Neural cell (in vitro differentiated cells): ENCODE measurements around the gene AGBL1. TPM values are rescaled to one million over a fixed set of nuclear protein-coding genes. Genes with fewer than 3 reads are reported as not detected.

Experiments used
- H2AFZ ChIP-seq: fragments of 200-600, 300-800 bp; sonication (generic), shearing (Covaris generic); 2 replicates; pipeline ENCODE4 v1.6.0; 2014; ENCODE audit warnings: low read depth, mild to moderate bottlenecking, antibody characterized with exemption, low read length, moderate library complexity
- H3F3A ChIP-seq: fragments of 200-600 bp; shearing (Covaris generic); 2 replicates; pipeline ENCODE4 v1.6.1; 2016; ENCODE audit warnings: mild to moderate bottlenecking, moderate library complexity, mixed read lengths, antibody characterized with exemption, low read length; ENCODE audit not compliant: insufficient read depth, poor library complexity, severe bottlenecking
- H3K27ac ChIP-seq: fragments of 200-600, 300-800 bp; sonication (generic), shearing (Covaris generic); 2 replicates; pipeline ENCODE4 v1.5.1; 2014; ENCODE audit warnings: mild to moderate bottlenecking, low read length, moderate library complexity
- H3K27me3 ChIP-seq: fragments of 300-800, 200-600 bp; sonication (generic), shearing (Covaris generic); 2 replicates; pipeline ENCODE4 v1.6.0; 2014; ENCODE audit warnings: mild to moderate bottlenecking, low read depth, low read length, moderate library complexity; ENCODE audit not compliant: insufficient read depth
- H3K36me3 ChIP-seq: fragments of 300-800, 200-600 bp; sonication (generic), shearing (Covaris generic); 2 replicates; pipeline ENCODE4 v1.5.1; 2014; ENCODE audit warnings: mild to moderate bottlenecking, antibody characterized with exemption, low read length, moderate library complexity; ENCODE audit not compliant: insufficient read depth
- H3K4me2 ChIP-seq: fragments of 300-800, 200-600 bp; sonication (generic), shearing (Covaris generic); 2 replicates; pipeline ENCODE4 v1.6.0; 2014; ENCODE audit warnings: mild to moderate bottlenecking, low read length
- H3K4me3 ChIP-seq: fragments of 300-800, 200-600 bp; sonication (generic), shearing (Covaris generic); 2 replicates; pipeline ENCODE4 v1.5.1; 2014; ENCODE audit warnings: mild to moderate bottlenecking, low read length, moderate library complexity
- H3K79me2 ChIP-seq: fragments of 200-600 bp; shearing (Covaris generic); replicated peaks from 2 replicates; pipeline ENCODE4 v1.6.0; 2014; ENCODE audit warnings: mild to moderate bottlenecking, low read length, moderate library complexity; ENCODE audit not compliant: insufficient read depth
- H3K9ac ChIP-seq: fragments of 300-800, 200-600 bp; sonication (generic), shearing (Covaris generic); 2 replicates; pipeline ENCODE4 v1.6.1; 2016; ENCODE audit warnings: mild to moderate bottlenecking, low read length, mixed read lengths
- H3K9me2 ChIP-seq: fragments of 200-600 bp; shearing (Covaris generic); 2 replicates; pipeline ENCODE4 v1.6.1; 2016; ENCODE audit warnings: mild to moderate bottlenecking, low read length, mixed read lengths; ENCODE audit not compliant: insufficient read depth
- H3K9me3 ChIP-seq: fragments of 200-600, 300-800 bp; sonication (generic), shearing (Covaris generic); 2 replicates; pipeline ENCODE4 v1.6.1; 2016; ENCODE audit warnings: mild to moderate bottlenecking, mixed run types, low read length, moderate library complexity, mixed read lengths
- H4K20me1 ChIP-seq: fragments of 200-600 bp; shearing (Covaris generic); 2 replicates; pipeline ENCODE4 v1.6.1; 2016; ENCODE audit warnings: mild to moderate bottlenecking, mixed run types; ENCODE audit not compliant: insufficient read depth
- EP300 ChIP-seq: fragments of 450-650 bp; conservative IDR thresholded peaks from 2 replicates; pipeline ENCODE4 v1.6.1; 2014; ENCODE audit warnings: antibody characterized with exemption, mild to moderate bottlenecking, moderate library complexity; ENCODE audit not compliant: poor library complexity, severe bottlenecking
- EZH2 ChIP-seq: fragments of 200-600, 300-800 bp; shearing (Covaris generic), sonication (generic); IDR thresholded peaks from 2 replicates; pipeline ENCODE4 v1.6.1; 2014; ENCODE audit warnings: antibody characterized with exemption, low read length, borderline replicate concordance, mild to moderate bottlenecking; ENCODE audit not compliant: insufficient read depth, poor library complexity, severe bottlenecking
- MXI1 ChIP-seq: fragments of 450-650 bp; conservative IDR thresholded peaks from 2 replicates; pipeline ENCODE4 v1.6.1; 2014; ENCODE audit warnings: antibody characterized with exemption, mild to moderate bottlenecking; ENCODE audit not compliant: poor library complexity, severe bottlenecking
- POLR2AphosphoS5 ChIP-seq: IDR thresholded peaks from 2 replicates; pipeline ENCODE4 v1.6.1; 2012
- RAD21 ChIP-seq: fragments of 450-650 bp; conservative IDR thresholded peaks from 2 replicates; pipeline ENCODE4 v1.6.1; 2014; ENCODE audit warnings: antibody characterized with exemption, mild to moderate bottlenecking, moderate library complexity
- REST ChIP-seq: IDR thresholded peaks from 2 replicates; pipeline ENCODE4 v1.6.1; 2012; ENCODE audit warnings: borderline replicate concordance
- SMC3 ChIP-seq: fragments of 450-650 bp; conservative IDR thresholded peaks from 2 replicates; pipeline ENCODE4 v1.6.1; 2014; ENCODE audit warnings: antibody characterized with exemption, mild to moderate bottlenecking, moderate library complexity; ENCODE audit not compliant: poor library complexity
- TAF1 ChIP-seq: IDR thresholded peaks from 2 replicates; pipeline ENCODE4 v1.6.1; 2012; ENCODE audit warnings: low read depth
- polyA plus RNA-seq: library from polyadenylated mRNA; depleted of rRNA; stranded (reverse); fragments of >200 nt; gene quantifications from 2 replicates; pipeline ENCODE4 v1.2.3, GENCODE V29; 2014
- TF ChIP-seq, protein P1 (sequence below): fragments of 450-650 bp; IDR thresholded peaks from 2 replicates; pipeline ENCODE4 v1.5.1; 2014; ENCODE audit warnings: antibody characterized with exemption, mild to moderate bottlenecking, moderate library complexity; ENCODE audit not compliant: poor library complexity, severe bottlenecking

Gene AGBL1
- polyA plus RNA-seq, 1 donor from 2014 or later: 0.12 TPM

DNA sequence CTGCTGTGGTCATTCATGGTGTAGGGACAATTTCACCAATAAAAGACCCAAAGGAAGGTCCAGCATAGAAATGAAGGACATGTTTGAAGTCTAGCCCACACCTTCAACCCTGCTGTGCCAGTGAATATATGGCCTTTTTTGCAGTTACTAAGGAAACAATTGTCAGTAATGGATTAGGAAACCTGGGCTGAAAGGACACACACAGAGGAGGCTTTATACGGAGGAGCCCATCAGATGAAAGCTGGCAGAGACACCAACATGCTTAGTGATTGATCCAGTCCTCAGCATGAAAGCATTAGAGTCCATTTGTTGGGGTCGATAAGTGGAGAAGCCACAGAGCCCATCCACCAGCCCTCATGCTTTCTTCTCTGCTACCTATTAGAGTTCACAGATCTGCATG lies 584.3 kb downstream of the AGBL1 start:
- H3K27ac ChIP-seq: no peak overlapping the region
- peak; percentile 40 for TF ChIP-seq POLR2AphosphoS5
- TF ChIP-seq REST: no peak

DNA sequence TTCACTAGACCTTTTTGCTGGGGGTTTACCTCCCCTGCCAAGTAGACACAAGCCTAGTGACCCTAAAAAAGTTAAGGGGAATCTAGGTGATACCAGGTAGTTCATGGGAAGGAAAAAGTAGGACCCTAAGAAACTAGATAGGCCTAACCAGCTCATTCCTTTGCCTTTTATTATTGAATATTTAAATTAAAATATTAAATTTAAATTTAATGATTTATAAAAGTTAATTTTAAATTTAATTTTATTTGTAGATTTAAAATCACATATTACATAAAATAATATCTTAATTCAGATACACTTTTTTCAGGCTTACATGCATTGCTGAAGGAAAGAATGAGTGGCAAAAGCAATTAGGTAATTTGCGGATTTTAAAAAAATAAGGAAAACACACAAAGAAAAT lies 584.9 kb downstream of the AGBL1 start:
- Histone ChIP-seq H4K20me1 (no peaks in the 10 kb centered on the region), H2AFZ (no peak overlapping the region), H3K9ac (no peak overlapping the region), H3F3A (no peaks in the 10 kb centered on the region), H3K4me3 (no peak overlapping the region), H3K27ac (no peak overlapping the region), H3K9me3 (no peaks in the 10 kb centered on the region), H3K4me2 (no peak overlapping the region), H3K79me2 (no peaks in the 10 kb centered on the region), H3K27me3 (no peaks in the 10 kb centered on the region), H3K9me2 (no peaks in the 10 kb centered on the region), H3K36me3 (no peaks in the 10 kb centered on the region)
- TF ChIP-seq EP300: no peak
- TF ChIP-seq MXI1: no peak
- TF ChIP-seq POLR2AphosphoS5: no peak
- no peak for TF ChIP-seq SMC3
- no peak for TF ChIP-seq RAD21
- TF ChIP-seq, protein P1, sequence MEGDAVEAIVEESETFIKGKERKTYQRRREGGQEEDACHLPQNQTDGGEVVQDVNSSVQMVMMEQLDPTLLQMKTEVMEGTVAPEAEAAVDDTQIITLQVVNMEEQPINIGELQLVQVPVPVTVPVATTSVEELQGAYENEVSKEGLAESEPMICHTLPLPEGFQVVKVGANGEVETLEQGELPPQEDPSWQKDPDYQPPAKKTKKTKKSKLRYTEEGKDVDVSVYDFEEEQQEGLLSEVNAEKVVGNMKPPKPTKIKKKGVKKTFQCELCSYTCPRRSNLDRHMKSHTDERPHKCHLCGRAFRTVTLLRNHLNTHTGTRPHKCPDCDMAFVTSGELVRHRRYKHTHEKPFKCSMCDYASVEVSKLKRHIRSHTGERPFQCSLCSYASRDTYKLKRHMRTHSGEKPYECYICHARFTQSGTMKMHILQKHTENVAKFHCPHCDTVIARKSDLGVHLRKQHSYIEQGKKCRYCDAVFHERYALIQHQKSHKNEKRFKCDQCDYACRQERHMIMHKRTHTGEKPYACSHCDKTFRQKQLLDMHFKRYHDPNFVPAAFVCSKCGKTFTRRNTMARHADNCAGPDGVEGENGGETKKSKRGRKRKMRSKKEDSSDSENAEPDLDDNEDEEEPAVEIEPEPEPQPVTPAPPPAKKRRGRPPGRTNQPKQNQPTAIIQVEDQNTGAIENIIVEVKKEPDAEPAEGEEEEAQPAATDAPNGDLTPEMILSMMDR: no peak
- TF ChIP-seq REST: no peak
- TF ChIP-seq EZH2: no peak
- TF ChIP-seq TAF1: no peak

More for the DNA sequence above, 584.3 kb downstream of the AGBL1 start:
- Histone ChIP-seq H3K36me3 (no peaks in the 10 kb centered on the region), H3K4me2 (no peak overlapping the region), H3K9me3 (no peaks in the 10 kb centered on the region), H3K9me2 (no peaks in the 10 kb centered on the region), H3K4me3 (no peak overlapping the region), H3K79me2 (no peaks in the 10 kb centered on the region), H3K27me3 (no peaks in the 10 kb centered on the region), H3K9ac (no peak overlapping the region), H3F3A (no peaks in the 10 kb centered on the region), H2AFZ (no peak overlapping the region), H4K20me1 (no peaks in the 10 kb centered on the region)
